GM19351 (cell line): ENCODE measurements around the gene PCDHA13.
"Not testable (repeated sequence)": the region's sequence is repeated elsewhere in the genome, so short reads cannot be mapped to it uniquely, and the experiment has no call there.

Experiments
- ATAC-seq: cut with Tn5 transposase; IDR thresholded peaks from one replicate; pipeline ENCODE4 v1.9.1; 2021; ENCODE audit warnings: mild to moderate bottlenecking, moderate library complexity; ENCODE audit not compliant: unreplicated experiment

Gene PCDHA13

DNA sequence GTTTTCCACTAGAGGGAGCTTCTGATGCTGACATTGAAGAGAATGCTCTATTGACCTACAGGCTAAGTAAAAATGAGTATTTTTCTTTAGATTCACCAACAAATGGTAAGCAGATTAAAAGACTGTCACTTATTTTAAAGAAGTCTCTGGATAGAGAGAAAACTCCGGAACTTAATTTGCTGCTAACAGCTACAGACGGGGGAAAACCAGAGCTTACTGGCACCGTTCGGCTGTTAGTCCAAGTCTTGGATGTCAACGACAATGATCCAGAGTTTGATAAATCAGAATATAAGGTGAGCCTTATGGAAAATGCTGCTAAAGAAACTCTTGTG is 12.4 kb upstream of the PCDHA13 start:
- ATAC-seq, result no peak

DNA sequence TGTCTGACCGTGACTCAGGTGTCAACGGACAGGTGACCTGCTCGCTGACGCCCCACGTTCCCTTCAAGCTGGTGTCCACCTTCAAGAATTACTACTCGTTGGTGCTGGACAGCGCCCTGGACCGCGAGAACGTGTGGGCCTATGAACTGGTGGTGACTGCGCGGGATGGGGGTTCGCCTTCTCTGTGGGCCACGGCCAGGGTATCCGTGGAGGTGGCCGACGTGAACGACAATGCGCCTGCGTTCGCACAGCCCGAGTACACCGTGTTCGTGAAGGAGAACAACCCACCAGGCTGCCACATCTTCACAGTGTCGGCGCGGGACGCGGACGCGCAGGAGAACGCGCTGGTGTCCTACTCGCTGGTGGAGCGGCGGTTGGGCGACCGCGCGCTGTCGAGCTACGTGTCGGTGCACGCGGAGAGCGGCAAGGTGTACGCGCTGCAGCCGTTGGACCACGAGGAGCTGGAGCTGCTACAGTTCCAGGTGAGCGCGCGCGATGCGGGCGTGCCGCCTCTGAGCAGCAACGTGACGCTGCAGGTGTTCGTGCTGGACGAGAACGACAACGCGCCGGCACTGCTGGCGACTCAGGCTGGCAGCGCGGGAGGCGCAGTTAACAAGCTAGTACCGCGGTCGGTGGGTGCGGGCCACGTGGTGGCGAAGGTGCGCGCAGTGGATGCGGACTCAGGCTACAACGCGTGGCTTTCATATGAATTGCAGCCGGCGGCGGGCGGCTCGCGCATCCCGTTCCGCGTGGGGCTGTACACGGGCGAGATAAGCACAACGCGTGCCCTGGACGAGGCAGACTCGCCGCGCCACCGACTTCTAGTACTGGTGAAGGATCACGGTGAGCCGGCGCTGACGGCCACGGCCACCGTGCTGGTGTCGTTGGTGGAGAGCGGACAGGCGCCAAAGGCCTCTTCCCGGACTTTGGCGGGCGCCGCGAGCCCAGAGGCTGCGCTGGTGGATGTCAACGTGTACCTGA is 11.4 kb upstream of the PCDHA13 start:
- ATAC-seq, result no peak

DNA sequence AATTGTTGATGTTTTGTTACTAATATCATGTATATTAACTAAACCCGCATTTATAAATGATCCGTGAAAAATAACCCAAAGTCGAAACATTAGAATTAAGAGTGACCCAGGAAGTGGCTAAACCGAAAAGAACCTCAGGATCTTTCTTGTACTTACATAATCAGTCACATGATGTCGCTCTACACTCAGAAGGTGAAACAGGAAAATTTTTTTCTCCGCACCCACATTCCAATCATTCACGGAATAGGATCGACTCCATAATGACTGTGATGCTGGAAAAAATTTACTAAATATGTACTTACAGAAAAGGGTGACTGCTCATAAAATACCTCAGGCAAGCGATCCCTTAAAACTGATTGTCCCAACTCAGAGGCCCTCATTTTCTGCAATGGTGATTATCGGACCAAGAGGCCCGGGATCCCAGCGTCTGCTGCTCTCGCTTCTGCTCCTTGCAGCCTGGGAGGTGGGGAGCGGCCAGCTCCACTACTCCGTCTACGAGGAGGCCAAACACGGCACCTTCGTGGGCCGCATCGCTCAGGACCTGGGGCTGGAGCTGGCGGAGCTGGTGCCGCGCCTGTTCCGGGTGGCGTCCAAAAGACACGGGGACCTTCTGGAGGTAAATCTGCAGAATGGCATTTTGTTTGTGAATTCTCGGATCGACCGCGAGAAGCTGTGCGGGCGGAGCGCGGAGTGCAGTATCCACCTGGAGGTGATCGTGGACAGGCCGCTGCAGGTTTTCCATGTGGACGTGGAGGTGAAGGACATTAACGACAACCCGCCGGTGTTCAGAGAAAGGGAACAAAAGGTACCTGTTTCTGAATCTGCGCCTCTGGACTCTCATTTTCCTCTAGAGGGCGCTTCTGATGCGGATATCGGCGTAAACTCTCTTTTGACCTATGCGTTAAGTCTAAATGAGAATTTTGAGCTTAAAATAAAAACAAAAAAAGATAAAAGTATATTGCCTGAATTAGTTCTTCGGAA is 6.5 kb upstream of the PCDHA13 start, which contains the start of gene PCDHA12:
TSS of gene PCDHA12 (plus strand) at position 224 of the 981 bp plus-strand sequence. CDS start at position 389, 165 bp downstream.
- ATAC-seq, result no peak

DNA sequence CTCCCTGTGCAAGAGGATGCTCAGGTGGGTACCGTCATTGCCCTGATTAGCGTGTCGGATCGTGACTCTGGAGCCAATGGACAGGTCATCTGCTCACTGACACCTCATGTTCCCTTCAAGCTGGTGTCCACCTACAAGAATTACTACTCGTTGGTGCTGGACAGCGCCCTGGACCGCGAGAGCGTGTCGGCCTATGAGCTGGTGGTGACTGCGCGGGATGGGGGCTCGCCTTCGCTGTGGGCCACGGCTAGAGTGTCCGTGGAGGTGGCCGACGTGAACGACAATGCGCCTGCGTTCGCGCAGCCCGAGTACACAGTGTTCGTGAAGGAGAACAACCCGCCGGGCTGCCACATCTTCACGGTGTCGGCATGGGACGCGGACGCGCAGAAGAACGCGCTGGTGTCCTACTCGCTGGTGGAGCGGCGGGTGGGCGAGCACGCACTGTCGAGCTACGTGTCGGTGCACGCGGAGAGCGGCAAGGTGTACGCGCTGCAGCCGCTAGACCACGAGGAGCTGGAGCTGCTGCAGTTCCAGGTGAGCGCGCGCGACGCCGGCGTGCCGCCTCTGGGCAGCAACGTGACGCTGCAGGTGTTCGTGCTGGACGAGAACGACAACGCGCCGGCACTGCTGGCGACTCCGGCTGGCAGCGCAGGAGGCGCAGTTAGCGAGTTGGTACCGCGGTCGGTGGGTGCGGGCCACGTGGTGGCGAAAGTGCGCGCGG is 5.2 kb upstream of the PCDHA13 start:
- not testable (repeated sequence) for ATAC-seq

DNA sequence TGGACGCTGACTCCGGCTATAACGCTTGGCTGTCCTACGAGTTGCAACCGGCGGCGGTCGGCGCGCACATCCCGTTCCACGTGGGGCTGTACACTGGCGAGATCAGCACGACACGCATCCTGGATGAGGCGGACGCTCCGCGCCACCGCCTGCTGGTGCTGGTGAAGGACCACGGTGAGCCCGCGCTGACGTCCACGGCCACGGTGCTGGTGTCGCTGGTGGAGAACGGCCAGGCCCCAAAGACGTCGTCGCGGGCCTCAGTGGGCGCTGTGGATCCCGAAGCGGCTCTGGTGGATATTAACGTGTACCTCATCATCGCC is 4.7 kb upstream of the PCDHA13 start:
- ATAC-seq, result no peak

DNA sequence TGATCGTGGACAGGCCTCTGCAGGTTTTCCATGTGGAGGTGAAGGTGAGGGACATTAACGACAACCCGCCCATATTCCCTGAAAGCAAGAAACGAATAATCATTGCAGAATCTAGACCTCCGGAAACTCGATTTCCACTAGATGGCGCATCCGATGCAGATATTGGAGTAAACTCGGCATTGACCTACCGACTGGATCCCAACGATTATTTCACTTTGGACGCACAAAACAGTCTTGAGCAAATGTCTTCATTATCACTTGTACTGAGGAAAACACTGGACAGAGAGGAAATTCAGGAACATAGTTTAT is 621 bp downstream of the PCDHA13 start:
- ATAC-seq, result no peak

DNA sequence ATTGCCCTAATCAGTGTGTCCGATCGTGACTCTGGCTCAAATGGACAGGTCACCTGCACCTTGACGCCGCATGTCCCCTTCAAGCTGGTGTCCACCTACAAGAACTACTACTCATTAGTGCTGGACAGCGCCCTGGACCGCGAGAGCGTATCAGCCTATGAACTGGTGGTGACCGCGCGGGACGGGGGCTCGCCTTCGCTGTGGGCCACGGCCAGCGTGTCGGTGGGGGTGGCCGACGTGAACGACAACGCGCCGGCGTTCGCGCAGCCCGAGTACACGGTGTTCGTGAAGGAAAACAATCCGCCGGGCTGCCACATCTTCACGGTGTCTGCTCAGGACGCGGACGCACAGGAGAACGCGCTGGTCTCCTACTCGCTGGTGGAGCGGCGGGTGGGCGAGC is 1.4 kb downstream of the PCDHA13 start:
- ATAC-seq, result no peak

DNA sequence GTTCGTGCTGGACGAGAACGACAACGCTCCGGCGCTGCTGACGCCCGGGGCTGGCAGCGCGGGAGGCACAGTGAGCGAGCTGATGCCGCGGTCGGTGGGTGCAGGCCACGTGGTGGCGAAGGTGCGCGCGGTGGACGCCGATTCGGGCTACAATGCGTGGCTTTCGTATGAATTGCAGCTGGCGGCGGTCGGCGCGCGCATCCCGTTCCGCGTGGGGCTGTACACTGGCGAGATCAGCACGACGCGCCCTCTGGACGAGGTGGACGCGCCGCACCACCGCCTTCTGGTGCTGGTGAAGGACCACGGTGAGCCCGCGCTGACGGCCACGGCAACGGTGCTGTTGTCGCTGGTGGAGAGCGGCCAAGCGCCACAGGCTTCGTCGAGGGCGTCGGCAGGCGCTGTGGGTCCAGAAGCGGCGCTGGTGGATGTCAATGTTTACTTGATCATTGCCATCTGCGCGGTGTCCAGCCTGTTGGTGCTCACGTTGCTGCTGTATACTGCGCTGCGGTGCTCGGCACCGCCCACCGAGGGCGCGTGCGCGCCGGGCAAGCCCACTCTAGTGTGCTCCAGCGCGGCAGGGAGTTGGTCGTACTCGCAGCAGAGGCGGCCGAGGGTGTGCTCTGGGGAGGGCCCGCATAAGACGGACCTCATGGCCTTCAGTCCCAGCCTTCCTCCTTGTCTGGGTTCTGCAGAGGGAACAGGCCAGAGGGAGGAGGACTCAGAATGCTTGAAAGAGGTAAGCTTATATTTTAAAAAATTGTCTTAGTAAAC is 2.2 kb downstream of the PCDHA13 start:
- ATAC-seq, result no peak

DNA sequence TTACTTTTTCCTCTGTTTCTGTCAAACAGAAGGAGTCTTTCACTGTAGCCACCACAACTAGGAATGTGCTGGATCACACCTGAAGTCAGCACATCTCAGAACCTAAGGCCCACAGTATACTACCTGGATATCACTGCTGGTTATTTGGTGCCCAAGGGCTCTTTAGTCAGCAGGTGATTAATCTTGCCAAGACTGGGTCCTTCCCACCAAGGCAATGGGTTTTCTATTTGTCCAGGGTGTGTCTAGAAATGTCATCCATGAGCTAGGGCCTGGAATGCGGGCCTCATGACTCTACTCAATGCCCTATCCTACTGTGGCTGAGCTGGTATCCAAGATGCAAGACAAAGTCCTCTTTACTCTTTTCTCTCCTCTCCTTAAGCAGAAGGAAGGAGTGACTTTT is 34.4 kb downstream of the PCDHA13 start:
- no peak for ATAC-seq

DNA sequence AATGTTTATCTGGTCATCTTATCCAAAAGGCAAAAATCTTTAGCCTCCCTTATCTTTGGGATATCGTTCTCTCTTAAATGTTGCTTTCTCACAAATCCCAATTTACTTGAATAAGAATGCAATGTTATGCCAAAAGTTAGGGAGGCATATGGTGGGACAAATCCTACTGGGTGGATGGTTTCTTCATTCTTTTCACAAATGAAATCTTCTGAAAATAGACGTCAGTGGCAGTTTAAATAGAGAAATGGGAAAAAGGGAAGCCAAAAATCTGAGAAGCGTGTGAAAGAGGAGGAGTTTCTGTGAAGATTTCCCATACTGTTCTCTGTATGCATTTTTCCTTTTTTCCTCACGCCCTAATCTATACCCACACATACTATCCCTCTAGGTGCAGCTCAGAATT is 41.7 kb downstream of the PCDHA13 start:
- no peak for ATAC-seq

DNA sequence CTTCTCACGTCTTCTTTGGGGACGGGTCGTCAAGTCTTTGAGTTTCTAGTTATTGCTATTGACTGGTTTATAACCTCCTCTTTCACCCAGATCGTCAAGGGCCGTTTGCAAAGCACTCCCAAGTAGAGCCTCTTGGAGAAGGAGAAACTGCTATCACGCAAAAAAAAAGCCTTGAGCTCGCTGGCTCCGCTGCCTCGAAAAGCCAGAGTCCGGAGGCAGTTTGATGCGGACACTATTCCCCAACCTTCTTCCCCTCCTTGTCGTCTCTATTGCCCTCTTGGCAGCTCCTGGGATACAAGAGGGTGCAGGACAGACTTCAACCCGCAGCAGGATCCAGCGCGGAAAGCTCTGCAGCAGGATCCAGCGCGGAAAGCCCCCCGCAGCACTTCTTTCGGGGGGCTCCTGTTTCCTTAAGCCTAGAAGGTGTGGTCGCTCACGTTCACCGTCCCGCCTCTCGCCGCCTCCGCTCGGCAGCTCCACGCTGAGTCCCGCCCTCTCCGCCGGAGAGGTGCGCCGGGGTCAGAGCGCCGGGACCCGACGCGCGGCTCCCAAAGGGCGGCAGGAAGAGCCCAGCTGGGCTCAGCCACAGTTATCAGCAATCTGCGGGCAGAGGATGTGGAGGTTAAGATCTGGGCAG is 44.0 kb downstream of the PCDHA13 start, which contains the start of gene PCDHAC1:
TSS of gene PCDHAC1 (plus strand) at position 494 of the 637 bp plus-strand sequence. CDS start 594 bp downstream, outside the sequence.
- no peak for ATAC-seq

DNA sequence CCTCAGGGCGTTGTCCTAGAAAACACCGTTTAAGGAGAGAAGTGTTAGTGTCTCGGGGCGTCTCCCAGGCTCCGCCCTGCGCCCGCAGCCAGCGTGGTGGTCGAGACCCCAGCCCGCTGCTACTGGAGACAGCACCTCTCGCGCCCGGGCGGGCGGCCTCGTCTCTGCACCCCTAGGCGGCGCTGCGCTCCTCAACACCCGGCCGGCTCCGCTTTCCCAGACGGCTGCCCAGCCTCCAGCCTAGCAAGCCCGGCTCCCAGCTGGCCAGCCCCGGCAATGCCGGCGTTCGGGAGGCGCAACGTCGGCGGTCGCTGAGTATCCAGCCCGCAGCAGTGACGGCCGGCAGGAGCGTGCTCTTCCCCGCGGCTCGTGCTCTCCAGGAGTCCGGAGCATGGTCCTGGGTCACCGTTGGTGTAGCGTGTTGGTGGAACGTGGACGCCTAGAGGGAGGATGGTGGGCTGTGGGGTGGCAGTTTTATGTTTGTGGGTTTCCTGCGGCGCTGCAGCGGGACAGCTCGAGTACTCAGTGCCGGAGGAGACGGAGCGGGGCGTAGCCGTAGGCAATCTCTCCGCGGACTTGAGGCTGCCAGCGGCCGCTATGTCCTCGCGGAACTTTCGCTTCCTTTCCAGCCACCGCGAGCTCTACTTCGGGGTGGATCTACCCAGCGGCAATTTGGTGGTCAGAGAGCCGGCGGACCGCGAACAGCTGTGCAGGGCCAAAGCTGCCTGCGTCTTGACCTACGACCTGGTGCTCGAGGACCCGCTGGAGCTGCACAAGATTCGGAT is 44.7 kb downstream of the PCDHA13 start:
- ATAC-seq, result no peak

DNA sequence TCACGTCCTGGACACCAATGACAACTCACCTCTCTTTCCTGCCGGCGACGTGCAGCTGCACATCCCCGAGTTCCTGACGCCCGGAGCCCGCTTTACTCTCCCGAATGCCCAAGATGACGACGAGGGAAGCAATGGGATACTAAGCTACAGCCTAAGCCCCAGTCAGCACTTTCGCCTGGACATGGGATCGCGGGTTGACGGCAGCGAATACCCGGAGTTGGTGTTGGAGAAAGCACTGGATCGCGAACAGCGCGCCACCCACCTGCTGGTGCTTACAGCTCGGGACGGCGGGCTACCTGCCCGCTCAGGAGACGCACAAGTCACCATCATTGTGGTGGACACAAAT is 45.3 kb downstream of the PCDHA13 start:
- ATAC-seq, result no peak
